Mesothelial cell of epicardium (in vitro differentiated cells): ENCODE data around the gene FOLR2. TPM values are rescaled to one million over a fixed set of nuclear protein-coding genes. Genes with fewer than 3 reads are reported as not detected.

Experiments used
- DNase-seq, 2 experiments: peaks; one replicate each; pipeline ENCODE4 v3.0.0; 2021; ENCODE audit warnings: low spot score in 2 of 2; ENCODE audit not compliant: unreplicated experiment in 2 of 2
- H3K27ac Mint-ChIP-seq: 2 replicates; pipeline ENCODE4 v1.8.0; 2021; ENCODE audit warnings: mixed read lengths
- H3K27me3 Mint-ChIP-seq: 2 replicates; pipeline ENCODE4 v1.8.0; 2021; ENCODE audit warnings: low read depth, mixed read lengths
- H3K36me3 Mint-ChIP-seq: 2 replicates; pipeline ENCODE4 v1.8.0; 2021; ENCODE audit warnings: mixed read lengths
- H3K4me1 Mint-ChIP-seq: 2 replicates; pipeline ENCODE4 v1.8.0; 2021; ENCODE audit warnings: mixed read lengths
- H3K4me3 Mint-ChIP-seq: 2 replicates; pipeline ENCODE4 v1.8.0; 2021; ENCODE audit warnings: mild to moderate bottlenecking, moderate library complexity, mixed read lengths
- H3K9me3 Mint-ChIP-seq: 2 replicates; pipeline ENCODE4 v1.8.0; 2021; ENCODE audit warnings: mixed read lengths
- total RNA-seq: library from RNA; stranded (reverse); gene quantifications from 3 replicates; pipeline ENCODE4 v1.2.1, GENCODE V29; 2021
- TF ChIP-seq, protein P1 (sequence below): fragments of 200-600 bp; sonication (generic); IDR thresholded peaks from one replicate; pipeline ENCODE4 v1.5.0; 2021; ENCODE audit warnings: antibody characterized with exemption; ENCODE audit not compliant: unreplicated experiment

FOLR2 gene
- total RNA-seq, 1 donor from 2014 or later, result not detected

DNA sequence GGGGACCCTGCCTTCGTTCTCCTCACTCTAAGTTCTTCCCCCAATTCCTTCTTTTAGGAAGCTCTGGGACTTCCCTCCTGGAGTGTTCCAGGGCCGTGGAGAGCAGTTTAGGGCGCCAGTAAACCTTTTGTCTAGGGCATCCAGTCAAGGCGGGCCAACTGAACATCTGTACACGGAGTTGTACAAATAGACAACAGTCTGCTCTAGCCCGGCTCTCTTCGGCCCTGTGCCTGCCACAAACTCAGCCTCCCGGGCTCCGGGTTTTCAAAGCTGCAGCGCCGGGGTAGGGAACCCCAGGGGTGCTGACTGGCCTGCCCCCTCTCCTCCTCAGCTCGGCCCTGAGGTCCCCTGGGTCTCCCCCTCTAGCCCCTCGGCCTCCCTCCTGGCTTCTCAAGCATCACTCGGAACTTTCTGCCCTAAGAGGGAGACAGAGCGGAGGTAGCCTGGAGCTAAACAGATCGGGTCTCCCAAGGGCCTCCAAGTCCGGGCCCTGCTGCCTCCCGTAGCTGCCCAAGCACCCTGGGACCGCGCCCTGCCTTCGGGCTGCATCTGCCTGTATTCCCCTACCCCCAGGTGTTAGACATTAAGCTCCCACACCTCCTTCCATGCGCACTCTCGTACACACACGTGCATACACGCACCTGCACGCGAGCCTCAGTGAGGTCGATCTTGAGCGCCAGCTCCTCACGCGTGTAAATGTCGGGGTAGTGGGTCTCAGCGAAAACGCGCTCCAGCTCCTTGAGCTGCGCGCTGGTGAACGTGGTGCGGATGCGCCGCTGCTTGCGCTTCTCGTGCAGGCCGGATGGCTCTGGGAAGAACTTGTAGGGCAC is 24.1 kb downstream of the FOLR2 start:
- no peak for DNase-seq
- no peak overlapping the region for H3K27ac Mint-ChIP-seq

DNA sequence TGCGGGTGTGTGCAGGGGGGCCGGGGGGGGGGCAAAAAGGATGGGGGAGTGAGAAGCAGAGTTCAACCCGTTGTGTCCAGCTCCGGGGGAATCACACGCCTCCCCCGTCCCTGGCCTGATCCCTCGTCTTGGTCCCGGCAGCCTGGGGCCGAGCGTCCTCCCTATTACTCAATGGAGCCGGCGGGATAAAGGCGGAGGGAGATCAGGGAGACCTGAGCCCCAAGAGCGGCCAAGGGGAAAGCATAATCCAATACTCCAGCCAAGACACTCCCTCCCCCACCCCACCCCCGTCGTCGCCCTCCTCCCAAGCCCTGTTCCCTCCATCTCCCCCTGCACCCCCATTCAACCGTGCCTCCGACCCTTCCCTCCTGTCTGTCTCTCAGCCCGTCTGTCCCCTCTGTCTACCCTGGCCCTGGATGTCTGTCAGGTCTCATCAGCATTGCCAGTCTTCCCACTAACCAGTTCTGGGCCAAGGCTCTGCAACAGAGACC is 24.7 kb downstream of the FOLR2 start:
- H3K36me3 Mint-ChIP-seq, result peaks cover 6% of the 10 kb centered on the region
- H3K27me3 Mint-ChIP-seq, result peaks cover 52% of the 10 kb centered on the region
- H3K27ac Mint-ChIP-seq, result no peak overlapping the region
- peaks cover 25% of the 10 kb centered on the region for H3K4me1 Mint-ChIP-seq
- DNase-seq, result no peak
- no peak overlapping the region for H3K4me3 Mint-ChIP-seq
- TF ChIP-seq, protein P1, sequence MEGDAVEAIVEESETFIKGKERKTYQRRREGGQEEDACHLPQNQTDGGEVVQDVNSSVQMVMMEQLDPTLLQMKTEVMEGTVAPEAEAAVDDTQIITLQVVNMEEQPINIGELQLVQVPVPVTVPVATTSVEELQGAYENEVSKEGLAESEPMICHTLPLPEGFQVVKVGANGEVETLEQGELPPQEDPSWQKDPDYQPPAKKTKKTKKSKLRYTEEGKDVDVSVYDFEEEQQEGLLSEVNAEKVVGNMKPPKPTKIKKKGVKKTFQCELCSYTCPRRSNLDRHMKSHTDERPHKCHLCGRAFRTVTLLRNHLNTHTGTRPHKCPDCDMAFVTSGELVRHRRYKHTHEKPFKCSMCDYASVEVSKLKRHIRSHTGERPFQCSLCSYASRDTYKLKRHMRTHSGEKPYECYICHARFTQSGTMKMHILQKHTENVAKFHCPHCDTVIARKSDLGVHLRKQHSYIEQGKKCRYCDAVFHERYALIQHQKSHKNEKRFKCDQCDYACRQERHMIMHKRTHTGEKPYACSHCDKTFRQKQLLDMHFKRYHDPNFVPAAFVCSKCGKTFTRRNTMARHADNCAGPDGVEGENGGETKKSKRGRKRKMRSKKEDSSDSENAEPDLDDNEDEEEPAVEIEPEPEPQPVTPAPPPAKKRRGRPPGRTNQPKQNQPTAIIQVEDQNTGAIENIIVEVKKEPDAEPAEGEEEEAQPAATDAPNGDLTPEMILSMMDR, result no peak
- H3K9me3 Mint-ChIP-seq, result no peaks in the 10 kb centered on the region

More for the DNA sequence above, 24.1 kb downstream of the FOLR2 start:
- Mint-ChIP-seq H3K9me3 (no peaks in the 10 kb centered on the region), H3K36me3 (peaks cover 6% of the 10 kb centered on the region), H3K4me3 (peak overlapping the region; percentile 67), H3K27me3 (peaks cover 52% of the 10 kb centered on the region), H3K4me1 (peaks cover 25% of the 10 kb centered on the region)
- TF ChIP-seq, protein P1, result no peak

DNA sequence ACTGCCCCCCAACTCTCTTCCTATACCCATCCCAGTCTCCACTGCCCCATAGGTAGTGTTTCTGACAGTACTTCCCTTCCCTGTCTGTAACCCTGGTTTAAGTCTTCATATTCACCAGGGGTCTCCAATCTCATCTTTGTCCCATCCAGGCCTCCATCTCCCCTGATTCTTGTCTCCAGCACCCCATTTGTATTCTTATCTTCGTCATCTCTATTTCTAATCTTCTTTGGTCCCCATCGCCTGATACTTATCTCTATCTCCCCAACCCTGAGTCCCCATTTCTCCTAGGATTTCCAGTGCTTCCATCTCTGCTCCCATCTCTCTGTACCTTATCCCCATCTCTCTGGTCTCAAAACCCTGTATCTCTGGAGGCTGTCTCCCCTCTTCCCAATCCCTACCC is 25.5 kb downstream of the FOLR2 start:
- peaks cover 25% of the 10 kb centered on the region for H3K4me1 Mint-ChIP-seq
- H3K9me3 Mint-ChIP-seq, result no peaks in the 10 kb centered on the region
- no peak overlapping the region for H3K27ac Mint-ChIP-seq
- peaks cover 52% of the 10 kb centered on the region for H3K27me3 Mint-ChIP-seq
- no peak overlapping the region for H3K4me3 Mint-ChIP-seq
- TF ChIP-seq, protein P1, result no peak
- DNase-seq, result no peak
- peaks cover under 1% of the 10 kb centered on the region for H3K36me3 Mint-ChIP-seq

DNA sequence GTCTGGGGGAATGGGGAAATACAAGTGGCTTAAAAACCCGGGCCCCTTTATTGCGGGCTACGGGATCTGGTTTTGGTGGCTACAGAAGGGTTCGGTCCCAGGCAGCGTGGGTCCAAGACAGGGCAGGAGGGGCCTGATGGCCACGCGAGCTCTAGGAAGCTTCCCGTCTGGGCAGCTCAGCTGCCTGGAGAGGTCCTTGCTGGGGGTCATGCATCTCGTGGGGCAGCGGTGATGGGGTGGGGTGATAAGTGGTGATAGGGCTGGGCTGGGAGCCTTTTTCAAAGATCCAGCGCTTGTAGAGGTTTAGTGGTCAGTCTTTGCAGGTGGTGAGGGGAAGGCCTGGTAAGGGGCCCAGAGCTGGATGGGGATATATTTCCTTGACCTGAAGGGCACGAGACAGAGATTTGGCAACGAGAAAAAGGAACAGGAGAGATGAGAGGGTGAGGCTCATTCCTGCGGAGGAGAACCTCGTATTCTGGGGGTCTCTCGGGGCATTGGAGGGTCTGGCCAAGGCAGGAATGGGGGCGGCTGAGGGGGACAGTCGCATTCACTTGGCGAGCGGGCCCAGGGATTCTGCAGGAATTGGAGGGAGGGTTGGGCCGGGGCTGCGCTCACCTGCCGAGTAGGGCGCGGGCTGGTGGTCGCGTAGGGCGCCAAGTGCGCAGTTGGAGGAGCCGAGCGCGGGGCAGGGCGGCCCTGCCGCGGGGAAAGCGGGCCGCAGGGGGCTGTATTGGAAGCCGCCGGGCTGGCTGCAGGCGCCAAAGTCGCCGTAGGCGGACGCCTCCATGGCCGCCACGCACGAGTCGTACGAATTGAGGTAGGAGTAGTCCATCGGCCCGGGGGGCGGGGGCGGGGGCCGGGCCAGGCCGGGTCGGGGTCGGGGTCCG is 26.8 kb downstream of the FOLR2 start:
- TF ChIP-seq, protein P1, result no peak
- Mint-ChIP-seq H3K27ac (no peak overlapping the region), H3K4me3 (peak overlapping the region; percentile 54), H3K4me1 (peaks cover 25% of the 10 kb centered on the region), H3K9me3 (no peaks in the 10 kb centered on the region), H3K36me3 (no peaks in the 10 kb centered on the region), H3K27me3 (peaks cover 49% of the 10 kb centered on the region)
- no peak for DNase-seq

DNA sequence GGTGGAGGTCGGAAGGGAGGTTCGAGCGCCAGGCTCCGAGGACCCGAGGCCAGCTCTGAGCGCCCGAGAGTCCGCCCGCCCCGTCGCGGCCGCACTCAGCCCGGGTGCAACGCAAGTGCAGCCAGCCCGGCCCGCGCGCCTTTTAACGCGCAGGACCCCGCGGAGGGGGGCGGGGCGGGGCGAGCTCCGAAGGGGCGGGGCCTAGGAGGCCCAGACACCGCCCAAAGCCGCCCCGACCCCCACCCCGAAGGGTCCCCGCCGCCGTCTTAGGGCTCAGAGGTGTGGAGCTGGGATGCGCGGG is 27.4 kb downstream of the FOLR2 start, which contains the start of gene PHOX2A:
Gene PHOX2A, minus strand, starts transcription at position 117 of the 301 bp plus-strand sequence. CDS start 172 bp downstream, outside the sequence.
- TF ChIP-seq, protein P1, result no peak
- Mint-ChIP-seq H3K4me3 (peak within 1 kb of the TSS; percentile 54), H3K9me3 (no peaks in the 10 kb centered on the region), H3K36me3 (no peaks in the 10 kb centered on the region), H3K27me3 (peaks cover 45% of the 10 kb centered on the region), H3K4me1 (peaks cover 21% of the 10 kb centered on the region), H3K27ac (no peak within 1 kb of the TSS)
- DNase-seq, result no peak
